ENCODE data around the gene PLCB2.
A peak's percentile ranks its signal among the peaks of the same experiment; 100 is the strongest.

The PLCB2 gene

DNA sequence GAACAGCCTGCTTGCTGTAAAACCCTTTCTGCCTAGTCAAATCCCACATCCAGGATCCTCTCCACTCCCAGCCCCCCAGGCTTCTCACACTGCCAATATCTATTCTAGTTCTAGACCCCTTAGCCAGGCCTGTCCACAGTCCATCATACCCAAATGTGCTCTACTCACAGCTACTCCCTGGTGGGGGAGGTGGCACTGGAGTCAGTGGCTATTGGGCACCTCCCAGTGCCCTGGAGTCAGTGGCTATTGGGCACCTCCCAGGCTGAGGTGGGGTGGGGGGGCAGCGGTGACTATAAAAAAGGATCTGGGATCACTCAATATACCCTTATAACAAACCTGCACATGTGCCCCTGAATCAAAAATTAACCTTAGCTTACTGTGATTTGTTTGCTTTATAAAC is 49.5 kb upstream of the PLCB2 start (continued):
- TF ChIP-seq ZBTB11 (tag by site-specific recombination; conservative IDR thresholded peaks at IDR 0.05; ENCODE audit: low read depth) = no peak
- TF ChIP-seq, protein P1, sequence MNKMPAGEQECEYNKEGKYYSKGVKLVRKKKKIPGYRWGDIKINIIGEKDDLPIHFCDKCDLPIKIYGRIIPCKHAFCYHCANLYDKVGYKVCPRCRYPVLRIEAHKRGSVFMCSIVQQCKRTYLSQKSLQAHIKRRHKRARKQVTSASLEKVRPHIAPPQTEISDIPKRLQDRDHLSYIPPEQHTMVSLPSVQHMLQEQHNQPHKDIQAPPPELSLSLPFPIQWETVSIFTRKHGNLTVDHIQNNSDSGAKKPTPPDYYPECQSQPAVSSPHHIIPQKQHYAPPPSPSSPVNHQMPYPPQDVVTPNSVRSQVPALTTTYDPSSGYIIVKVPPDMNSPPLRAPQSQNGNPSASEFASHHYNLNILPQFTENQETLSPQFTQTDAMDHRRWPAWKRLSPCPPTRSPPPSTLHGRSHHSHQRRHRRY (tag by site-specific recombination; IDR thresholded peaks at IDR 0.05) = no peak

DNA sequence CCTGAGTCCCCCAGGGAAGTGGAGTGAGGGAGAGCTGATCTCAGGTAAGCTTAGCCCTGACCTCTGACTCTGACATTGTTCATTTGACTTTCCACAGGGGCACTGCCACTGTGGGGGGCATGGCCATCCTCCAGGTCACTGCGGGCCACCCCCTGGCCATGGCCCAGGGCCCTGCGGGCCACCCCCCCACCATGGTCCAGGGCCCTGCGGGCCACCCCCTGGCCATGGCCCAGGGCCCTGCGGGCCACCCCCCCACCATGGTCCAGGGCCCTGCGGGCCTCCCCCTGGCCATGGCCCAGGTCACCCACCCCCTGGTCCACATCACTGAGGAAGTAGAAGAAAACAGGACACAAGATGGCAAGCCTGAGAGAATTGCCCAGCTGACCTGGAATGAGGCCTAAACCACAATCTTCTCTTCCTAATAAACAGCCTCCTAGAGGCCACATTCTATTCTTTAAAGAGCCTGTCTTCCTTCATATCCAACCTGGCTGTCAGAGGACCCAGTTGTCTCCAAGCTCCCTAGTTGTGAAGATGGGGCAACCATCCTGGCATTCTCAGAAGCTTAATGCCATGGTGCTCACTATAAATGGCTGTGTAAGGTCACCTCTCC is 48.3 kb upstream of the PLCB2 start:
- no peak for TF ChIP-seq ZNF600 (tag by site-specific recombination; IDR thresholded peaks at IDR 0.05)
- Histone ChIP-seq H3K9me3 (ENCODE audit: control insufficient read depth, insufficient read depth, low read depth, low read length) (no peaks in the 10 kb centered on the region), H3K4me3 (ENCODE audit: low read depth, low read length) (no peak overlapping the region), H3K36me3 (ENCODE audit: control insufficient read depth in 2 of 2, insufficient read depth in 1 of 2, low read length in 2 of 2) (no peaks in the 10 kb centered on the region), H3K4me1 (ENCODE audit: control insufficient read depth, insufficient read depth, low read length) (0 out of 2 replicates have a peak, but pooled peaks cover 4% of the 10 kb centered on the region), H3K27ac (ENCODE audit: extremely low read depth, low read depth, low read length) (no peak overlapping the region)
- ChIA-PET POLR2A (interaction anchor here (1.4 kb wide), 1 partner anchor 50 kb away, joined by 4 read pairs; the partner anchor contains the start of gene IVD), CTCF (interaction anchor here (0.5 to 2.9 kb wide), 8 partner anchors 12 to 502 kb away, joined by 3 to 14 read pairs (median 5); no protein-coding TSS in a partner anchor)

DNA sequence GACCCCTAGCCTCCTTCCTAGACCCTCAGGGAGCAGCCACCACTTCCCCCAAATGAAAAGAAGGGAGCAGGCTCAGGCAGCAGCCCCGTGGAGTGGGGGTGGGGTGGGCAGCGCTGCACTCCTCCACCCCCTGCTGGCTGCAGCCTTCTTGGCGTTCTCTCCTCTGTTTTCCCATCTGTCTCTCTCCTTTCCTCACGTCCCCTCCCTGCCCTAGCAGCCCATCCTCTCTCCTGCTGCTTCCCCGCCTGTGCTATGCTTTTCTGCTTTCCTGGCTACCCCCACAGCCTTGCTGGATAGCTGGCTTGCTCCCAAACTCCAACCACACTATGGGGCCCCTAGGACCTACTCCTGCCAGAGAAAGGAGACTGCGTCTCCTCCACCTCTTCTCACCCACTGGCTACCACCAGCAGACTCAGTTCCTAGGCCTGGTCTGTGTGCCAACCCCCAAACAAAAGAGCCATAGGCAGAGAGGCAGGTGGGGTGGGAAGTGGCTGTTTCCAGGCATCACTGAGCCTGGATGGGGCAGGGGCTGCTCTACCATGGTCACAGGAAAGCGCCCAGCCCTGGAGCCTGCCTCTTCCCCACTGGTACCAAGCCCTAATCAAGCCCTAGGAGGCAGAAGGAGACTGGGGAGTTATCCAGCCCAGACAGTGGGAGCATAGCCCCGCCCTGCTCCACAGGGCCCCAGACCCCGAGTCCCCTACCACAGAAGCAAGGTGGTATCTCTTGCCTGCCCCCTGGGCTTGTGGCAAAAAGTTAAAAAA is 46.9 kb upstream of the PLCB2 start:
- Histone ChIP-seq H3K9me3 (ENCODE audit: control insufficient read depth, insufficient read depth, low read depth, low read length) (no peaks in the 10 kb centered on the region), H3K36me3 (ENCODE audit: control insufficient read depth in 2 of 2, insufficient read depth in 1 of 2, low read length in 2 of 2) (no peaks in the 10 kb centered on the region), H3K4me3 (ENCODE audit: low read depth, low read length) (no peak overlapping the region), H3K4me1 (ENCODE audit: control insufficient read depth, insufficient read depth, low read length) (0 out of 2 replicates have a peak, but pooled peaks cover 4% of the 10 kb centered on the region), H3K27ac (ENCODE audit: extremely low read depth, low read depth, low read length) (no peak overlapping the region)
- POLR2A ChIA-PET = interaction anchor here (1.4 kb wide), 1 partner anchor 51 kb away, joined by 4 read pairs; the partner anchor contains the start of gene IVD
- CTCF ChIA-PET = interaction anchor here (0.6 to 2.9 kb wide), 13 partner anchors 11 to 1672 kb away, joined by 3 to 14 read pairs (median 4); no protein-coding TSS in a partner anchor
- TF ChIP-seq OVOL3 (tag by site-specific recombination; IDR thresholded peaks at IDR 0.05) (no peak), ZBTB17 (tag by site-specific recombination; IDR thresholded peaks at IDR 0.05) (peak; percentile 72), ZNF529 (tag by site-specific recombination; IDR thresholded peaks at IDR 0.05; ENCODE audit: insufficient replicate concordance) (no peak), ZBTB20 (tag by site-specific recombination; IDR thresholded peaks at IDR 0.05) (0 out of 2 replicates have a peak, but pooled peaks have one; percentile 36), ZNF639 (tag by site-specific recombination; IDR thresholded peaks at IDR 0.05) (no peak), ZBTB48 (tag by site-specific recombination; IDR thresholded peaks at IDR 0.05) (0 out of 2 replicates have a peak, but pooled peaks have one; percentile 28), TCF7L2 (IDR thresholded peaks at IDR 0.05; ENCODE audit: borderline replicate concordance, low read depth, low read length) (no peak), ZNF521 (tag by site-specific recombination; IDR thresholded peaks at IDR 0.05) (no peak), ZNF48 (tag by site-specific recombination; IDR thresholded peaks at IDR 0.05) (no peak), WT1 (tag by site-specific recombination; IDR thresholded peaks at IDR 0.05) (no peak), ZNF600 (tag by site-specific recombination; IDR thresholded peaks at IDR 0.05) (0 out of 2 replicates have a peak, but pooled peaks have one; percentile 21), MEIS1 (CRISPR knock-in tag; IDR thresholded peaks at IDR 0.05; ENCODE audit: borderline replicate concordance) (no peak), ZNF366 (tag by site-specific recombination; conservative IDR thresholded peaks at IDR 0.05) (no peak), ZNF112 (tag by site-specific recombination; IDR thresholded peaks at IDR 0.05) (no peak), ZBTB21 (tag by site-specific recombination; IDR thresholded peaks at IDR 0.05) (no peak)
- TF ChIP-seq, protein P2, sequence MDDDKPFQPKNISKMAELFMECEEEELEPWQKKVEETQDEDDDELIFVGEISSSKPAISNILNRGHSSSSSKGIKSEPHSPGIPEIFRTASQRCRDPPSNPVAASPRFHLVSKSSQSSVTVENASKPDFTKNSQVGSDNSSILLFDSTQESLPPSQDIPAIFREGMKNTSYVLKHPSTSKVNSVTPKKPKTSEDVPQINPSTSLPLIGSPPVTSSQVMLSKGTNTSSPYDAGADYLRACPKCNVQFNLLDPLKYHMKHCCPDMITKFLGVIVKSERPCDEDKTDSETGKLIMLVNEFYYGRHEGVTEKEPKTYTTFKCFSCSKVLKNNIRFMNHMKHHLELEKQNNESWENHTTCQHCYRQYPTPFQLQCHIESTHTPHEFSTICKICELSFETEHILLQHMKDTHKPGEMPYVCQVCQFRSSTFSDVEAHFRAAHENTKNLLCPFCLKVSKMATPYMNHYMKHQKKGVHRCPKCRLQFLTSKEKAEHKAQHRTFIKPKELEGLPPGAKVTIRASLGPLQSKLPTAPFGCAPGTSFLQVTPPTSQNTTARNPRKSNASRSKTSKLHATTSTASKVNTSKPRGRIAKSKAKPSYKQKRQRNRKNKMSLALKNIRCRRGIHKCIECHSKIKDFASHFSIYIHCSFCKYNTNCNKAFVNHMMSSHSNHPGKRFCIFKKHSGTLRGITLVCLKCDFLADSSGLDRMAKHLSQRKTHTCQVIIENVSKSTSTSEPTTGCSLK (tag by site-specific recombination; IDR thresholded peaks at IDR 0.05) = no peak
